HG03175 (cell line): ENCODE data around the gene TMEM221.

Experiments used
- ATAC-seq: cut with Tn5 transposase; IDR thresholded peaks from one replicate; pipeline ENCODE4 v1.9.1; 2021; ENCODE audit warnings: mild to moderate bottlenecking, moderate library complexity; ENCODE audit not compliant: unreplicated experiment

TMEM221 gene

DNA sequence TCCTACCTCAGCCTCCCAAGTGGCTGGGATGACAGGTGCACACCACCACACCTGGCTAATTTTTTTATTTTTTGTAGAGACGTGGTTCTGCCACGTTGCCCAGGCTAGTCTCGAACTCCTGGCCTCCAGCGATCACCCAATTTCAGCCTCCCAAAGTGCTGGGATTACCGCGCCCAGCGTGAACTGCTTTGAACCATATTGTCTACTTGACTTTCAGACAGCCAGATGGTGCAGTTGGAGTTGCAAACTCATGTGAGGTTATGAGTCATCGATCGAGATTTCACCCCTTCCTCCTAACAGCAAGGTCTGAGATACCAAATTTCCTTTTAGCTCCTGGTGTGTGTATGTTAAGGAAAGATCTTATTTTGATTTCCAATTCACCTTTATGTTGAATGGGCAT lies 24.6 kb upstream of the TMEM221 start:
- no peak for ATAC-seq

DNA sequence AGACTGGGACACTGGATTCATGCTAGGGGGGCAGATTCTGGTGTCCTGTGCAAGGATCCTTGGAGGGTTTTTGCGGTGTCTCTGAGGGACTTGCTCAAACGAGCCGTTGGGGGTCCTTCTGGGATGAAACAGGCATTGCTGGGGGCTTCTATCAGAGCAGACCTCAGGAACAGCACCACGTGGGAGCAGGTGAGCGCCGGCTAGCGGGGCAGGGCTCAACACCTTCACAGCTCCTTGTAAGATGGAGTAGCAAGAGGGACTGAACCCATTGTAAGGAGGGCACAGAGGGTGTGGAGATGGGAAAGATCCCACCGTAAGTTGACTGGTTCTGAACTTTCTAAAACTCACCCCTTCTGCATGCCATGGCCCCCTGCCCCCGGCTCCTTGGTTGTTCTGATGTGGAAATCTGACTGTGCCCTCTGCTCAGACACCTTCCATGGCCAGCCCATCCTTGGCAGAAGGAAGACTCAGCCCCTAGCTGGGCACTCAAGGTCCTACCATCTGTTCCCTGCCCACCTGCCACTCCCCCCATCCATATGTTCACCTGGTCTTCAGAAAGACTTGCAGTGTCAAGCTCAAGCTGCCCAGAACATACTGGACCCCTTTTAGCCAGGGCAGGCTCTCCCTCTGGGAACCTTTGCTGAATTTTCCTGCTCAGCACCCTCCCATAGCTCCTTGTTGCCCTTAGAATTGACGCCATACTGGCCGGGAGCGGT lies 23.1 kb upstream of the TMEM221 start:
- no peak for ATAC-seq

DNA sequence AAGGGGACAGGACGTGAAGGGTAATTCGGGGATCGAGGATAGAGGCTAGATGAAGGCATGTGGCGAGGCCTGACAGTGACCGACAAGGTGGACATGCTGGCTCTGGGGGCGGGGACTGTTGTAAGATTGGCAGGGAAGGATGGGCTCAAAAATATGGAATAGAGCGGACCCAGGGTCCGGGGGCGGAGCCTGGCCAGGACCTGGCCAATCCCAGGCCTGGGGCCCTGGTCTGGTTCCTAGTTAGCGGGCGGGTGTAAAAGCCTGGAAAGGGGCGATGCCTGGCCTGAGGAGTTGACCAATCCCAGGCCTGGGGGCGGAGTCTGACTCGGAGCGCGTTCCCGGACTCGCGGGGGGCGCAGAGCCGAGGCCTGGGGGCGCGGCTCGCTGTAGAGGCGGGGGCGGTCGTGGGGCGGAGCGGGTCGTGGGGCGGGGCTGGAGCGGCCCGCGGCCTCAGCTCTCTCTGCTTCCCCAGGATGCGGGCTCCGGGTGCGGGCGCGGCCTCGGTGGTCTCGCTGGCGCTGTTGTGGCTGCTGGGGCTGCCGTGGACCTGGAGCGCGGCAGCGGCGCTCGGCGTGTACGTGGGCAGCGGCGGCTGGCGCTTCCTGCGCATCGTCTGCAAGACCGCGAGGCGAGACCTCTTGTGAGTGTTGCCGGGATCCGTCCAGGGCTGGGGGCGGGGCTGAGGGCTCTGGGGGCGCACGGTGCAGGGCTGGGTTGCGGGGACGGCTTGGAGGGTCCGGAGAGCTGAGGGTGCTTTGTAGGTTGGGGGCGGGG lies 21.8 kb upstream of the TMEM221 start, which contains the start of gene SLC27A1:
Gene SLC27A1 (plus strand): TSS at position 457 of the 774 bp plus-strand sequence. CDS start 17 bp downstream, at position 474.
- ATAC-seq = peak; percentile 76

DNA sequence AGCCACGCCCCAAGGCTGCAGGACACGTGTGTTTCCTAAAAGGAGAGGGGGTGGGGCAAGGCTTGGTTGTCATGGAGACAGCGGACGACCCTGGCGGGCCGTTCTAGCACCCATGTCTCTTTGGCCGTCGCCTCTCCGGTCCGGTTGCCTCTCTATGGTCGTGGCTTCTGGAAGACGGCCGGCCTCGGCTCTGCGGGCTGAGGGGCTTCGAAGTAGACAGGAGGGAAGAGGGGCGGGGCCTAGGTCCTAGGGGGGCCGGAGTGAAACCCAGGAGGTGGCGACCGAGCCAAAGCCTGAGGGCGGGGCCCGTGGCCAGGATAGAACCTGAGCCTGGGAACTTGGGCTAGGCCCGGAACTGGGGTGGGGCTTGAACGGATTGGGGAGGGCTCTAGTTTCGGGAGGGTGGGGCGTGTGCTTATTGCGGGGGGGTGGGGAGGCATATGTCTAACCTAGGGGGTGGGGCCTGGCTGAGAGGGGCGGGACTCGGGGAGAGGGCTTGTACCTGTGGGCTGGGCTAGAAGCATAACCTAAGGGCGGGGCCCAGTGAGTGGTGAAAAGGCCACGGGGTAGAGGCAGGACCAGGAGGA lies 21.1 kb upstream of the TMEM221 start:
- ATAC-seq = peak; percentile 60

DNA sequence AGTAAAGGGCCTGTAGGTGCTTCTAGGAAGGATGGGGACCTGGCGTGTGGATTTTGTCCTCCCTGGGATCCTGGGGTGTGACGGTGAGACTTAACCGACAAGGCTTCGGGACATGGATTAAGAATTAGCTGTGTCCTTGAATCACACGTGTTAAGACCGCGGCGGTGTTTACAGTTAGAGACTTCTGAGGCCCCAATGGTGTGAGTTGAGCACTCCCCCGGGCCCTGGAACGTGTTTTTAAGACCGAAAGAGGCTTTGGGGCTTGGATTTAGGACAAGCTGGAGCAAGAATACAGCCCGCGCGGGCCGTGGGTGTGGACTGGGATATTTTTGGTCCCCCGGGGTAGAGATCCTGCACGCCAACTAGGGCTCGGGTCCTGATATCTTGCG lies 20.6 kb upstream of the TMEM221 start:
- no peak for ATAC-seq

DNA sequence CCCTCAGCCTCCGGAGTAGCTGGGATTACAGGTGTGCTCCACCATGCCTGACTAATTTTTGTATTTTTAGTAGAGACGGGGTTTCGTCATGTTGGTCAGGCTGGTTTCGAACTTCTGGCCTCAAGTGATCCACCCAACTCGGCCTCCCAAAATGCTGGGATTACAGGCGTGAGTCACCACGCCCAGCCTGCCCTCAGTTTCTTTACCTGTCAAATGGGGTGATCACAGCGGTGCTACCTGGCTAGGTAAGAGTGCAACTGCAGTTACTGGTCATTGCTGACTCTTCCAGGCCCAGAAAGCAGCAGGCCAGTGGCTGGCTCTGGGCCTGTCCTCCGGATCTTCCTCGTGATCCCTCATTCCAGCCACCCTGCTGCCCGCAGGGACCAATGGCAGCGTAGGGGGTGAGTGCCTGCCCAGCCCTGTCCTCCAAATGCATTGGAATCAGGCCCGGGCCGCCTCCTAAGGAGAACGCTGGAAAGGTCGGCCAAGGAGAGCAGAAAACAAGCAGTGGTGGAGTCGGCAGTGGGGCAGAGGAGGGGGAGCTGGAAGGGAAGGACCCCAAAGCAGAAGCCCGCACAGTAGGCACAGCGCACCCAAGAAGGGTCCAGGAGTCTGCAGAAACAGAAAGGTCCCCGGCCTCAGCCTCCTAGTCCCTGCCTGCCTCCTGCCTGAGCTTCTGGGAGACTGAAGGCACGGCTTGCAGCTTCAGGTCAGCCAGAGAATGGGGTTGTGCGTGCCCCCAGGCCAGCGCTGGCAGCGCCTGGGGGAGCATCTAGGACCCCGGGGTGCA lies 20.0 kb upstream of the TMEM221 start:
- ATAC-seq = no peak

DNA sequence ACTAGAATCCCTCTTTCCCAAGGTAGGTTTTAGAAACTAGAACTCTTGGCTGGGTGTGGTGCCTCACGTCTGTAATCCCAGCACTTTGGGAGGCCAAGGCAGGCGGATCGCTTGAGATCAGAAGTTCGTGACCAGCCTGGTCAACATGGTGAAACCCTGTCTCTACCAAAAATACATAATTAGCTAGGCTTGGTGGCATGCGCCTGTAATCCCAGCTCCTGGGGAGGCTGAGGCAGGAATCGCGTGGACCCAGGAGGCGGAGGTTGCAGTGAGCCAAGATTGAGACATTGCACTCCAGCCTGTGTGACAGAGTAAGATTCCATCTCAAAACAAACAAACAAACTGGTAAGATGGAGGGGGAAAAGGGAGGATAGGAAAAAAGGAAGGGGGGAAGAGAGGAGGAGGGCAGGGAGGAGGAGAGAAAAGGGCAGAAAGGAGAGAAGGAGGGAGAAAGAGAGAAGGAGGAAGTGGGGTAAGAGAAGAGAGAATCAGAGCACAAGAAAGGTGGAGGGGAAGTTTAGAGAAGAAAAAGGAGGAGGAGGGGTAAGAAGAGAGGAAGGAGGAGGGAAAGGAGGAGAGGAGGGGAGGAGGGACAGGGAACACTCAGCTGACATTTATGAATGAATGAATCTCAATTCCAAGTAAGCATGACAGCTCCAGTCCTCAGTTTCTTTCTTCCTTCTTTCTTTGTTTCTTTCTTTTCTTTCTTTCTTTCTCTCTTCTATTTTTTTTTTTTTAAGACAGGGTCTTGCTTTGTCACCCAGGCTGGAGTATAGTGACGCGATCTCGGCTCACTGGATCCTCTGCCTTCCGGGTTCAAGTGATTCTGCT lies 19.2 kb upstream of the TMEM221 start:
- ATAC-seq = no peak

DNA sequence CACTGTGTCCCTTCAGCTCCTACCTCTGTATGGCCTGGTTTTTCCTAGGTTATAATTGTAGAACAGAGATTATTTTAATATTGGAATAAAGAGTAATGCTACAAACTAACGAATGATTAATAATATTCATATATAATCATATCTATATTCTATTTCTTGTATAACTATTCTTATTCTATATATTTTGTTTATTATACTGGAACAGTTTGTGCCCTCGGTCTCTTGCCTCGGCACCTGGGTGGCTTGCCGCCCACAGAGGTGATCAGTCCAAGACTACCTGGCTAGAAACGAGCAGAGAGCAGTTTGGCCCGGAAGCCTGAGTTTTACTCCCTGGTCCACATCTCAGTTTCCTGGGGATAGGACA lies 18.0 kb upstream of the TMEM221 start:
- ATAC-seq = no peak

DNA sequence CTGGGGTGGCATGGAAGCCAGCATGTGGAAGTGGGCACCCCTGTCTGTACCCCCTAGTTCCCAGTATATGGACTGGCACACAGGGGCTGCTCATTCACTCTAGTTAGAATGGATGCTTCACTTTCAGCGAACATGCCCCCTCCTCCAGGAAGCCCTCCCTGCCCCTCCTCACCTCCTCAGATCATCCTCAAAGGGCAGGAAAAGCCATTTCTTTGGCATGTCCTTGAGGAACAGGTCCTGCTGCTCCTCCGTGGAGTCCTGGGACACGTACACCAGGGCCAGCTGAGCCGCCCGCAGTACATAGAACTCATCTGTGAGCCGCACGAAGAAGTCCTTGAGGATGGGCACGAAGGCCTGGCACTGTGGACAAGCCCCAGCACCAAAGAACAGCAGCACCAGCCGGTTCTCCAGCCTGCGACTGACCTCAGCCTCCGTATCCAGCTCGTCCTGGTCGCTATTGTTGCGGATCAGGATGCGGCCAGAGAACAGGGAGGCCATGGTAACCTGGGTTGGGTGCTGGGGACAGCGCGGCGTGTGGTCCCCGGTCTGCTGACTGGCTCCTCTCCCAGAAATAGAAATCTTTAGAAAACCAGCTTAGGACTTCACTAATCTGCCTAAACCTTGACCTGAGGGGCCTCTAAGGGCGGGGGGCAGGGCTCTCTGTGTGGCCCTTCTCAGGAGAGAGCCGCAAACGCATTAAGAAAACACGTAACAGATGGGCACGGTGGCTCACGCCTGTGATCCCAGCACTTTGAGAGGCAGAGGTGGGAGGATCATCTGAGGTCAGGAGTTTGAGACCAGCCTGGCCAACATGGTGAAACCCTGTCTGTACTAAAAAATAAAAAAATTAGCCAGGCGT lies 12.1 kb upstream of the TMEM221 start, which contains the start of gene NXNL1:
Gene NXNL1 (minus strand): TSS at position 555 of the 859 bp plus-strand sequence. CDS start 57 bp downstream, at position 498.
- no peak for ATAC-seq

DNA sequence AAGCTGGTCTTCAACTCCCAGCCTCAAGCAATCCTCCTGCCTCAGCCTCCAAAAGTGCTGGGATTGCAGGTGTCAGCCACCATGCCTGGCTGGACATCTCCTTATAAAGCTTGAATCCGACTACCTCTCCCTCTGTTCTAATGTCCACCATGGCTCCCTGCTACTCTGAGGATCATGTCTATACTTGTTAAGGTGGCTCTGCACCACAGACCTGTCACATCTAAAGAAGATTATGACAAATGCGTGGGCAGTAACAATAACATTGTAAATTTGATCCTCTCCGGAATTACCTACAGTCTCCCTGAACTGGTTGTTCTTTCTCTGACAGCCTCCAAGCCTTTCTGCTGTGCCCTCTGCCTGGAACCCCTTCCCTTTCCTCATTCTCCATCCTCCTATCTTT lies 10.5 kb upstream of the TMEM221 start:
- no peak for ATAC-seq

DNA sequence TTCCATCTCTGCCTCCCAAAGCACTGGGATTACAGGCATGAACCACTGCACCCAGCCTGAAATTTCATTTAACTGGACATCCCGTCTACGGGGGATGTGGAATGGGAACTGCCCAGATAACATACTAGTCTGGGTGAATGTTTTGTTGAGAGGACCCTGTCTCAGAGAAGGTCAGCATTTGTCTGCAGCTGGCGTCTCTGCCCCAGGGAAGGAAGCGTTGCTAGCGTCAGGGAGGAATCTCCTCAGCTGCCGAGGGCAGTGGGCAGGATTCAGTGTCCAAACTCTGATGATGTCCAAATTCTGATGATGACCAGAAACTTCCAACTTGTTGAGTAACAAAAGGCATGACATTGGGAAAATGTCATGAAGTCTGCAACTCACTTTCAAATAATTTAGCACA lies 9.1 kb upstream of the TMEM221 start:
- no peak for ATAC-seq

DNA sequence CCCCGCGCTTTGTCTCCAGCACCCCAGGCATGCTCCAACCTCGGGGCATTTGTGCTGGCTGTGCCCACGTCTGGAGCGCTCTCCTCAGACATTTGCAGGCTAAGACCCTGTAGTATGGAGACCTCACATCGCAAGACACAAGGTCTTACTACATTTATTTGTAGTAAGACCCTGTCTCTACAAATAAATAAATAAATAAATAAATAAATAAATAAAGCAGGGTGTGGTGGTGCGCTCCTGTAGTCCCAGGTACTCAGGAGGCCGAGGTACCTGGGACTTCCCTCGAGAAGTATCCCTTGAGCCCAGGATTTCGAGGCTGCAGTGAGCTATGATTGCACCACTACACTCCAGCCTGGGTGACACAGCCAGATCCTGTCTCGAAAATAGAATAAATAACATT lies 7.7 kb upstream of the TMEM221 start:
- no peak for ATAC-seq

DNA sequence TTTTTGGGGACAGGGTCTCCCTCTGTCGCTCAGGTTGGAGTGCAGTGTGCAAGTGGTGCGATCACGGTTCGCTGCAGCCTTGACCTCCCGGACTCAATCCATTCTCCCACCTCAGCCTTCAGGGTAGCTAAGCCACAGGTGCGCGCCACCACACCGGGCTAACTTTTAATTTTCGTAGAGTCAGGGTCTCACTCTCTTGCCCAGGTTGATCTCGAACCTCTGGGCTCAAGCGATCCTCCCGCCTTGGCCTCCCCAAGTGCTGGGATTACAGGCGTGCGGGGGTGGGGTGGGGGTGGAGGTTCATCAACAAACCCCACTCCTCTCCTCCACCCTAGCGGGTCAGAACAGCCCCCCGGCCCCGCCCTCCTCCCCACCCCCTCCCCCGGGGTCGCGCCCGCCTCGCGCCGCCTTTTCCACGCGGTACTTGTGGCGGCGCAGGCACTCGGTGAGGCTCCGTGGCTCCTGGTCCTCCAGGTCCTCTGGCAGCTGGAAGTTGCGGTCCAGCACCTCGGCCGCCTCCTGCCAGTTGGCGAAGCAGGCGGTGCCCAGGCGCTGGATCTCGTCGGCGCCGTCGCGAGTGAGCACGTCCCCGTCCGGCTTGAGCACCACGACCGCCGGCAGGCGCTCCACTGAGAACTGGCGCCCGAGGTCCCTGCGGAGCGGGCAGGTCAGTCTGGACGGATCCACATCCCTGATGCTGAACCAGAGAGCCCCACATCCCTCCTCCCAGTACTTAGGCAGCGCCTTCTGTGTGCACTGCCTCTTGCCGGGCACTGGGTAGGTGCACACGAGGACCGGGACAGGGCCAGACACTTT lies 7.0 kb upstream of the TMEM221 start:
- ATAC-seq = no peak

DNA sequence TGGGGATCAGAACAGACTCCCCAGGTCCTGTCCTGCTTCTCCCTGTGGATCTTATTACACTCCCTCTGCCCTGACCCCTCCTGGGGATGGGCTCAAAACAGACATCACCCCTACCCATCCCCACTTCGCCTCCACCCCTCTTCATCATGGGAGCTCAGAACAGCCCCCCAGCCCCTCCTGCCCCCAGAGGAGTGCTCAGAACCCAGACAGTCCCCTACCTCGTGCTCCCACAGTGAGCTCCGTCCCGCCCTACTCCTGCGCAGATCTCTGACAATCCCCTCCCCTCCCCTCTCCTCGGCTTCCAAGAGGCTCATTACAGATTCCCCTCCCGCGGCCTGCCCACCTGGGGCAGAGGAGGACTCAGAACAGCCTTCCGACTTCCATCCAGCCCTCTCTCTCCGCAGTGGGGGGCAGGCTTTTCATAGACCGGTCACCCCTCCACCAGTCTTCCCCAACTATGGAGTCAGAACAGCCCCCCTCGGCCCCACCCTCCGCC lies 6.2 kb upstream of the TMEM221 start:
- ATAC-seq = no peak

DNA sequence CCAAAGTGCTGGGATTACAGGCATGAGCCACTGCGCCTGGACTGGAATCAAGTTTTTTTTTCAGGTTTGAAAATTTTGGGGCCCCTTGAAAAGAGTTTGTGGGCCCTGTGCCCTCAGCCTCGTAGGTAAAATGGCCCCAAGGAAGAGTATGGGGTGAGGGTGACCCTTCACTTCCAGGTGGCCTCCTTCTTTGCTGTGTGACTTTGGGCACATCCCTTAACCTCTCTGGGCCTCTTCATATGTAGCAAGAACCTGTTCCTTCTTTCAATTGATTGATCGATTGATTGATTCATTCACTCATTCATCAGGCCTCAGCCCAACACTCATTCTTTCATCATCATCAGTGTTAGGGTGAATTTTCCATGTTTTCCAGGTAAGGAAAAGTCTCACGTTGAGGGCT lies 3.4 kb upstream of the TMEM221 start:
- no peak for ATAC-seq

DNA sequence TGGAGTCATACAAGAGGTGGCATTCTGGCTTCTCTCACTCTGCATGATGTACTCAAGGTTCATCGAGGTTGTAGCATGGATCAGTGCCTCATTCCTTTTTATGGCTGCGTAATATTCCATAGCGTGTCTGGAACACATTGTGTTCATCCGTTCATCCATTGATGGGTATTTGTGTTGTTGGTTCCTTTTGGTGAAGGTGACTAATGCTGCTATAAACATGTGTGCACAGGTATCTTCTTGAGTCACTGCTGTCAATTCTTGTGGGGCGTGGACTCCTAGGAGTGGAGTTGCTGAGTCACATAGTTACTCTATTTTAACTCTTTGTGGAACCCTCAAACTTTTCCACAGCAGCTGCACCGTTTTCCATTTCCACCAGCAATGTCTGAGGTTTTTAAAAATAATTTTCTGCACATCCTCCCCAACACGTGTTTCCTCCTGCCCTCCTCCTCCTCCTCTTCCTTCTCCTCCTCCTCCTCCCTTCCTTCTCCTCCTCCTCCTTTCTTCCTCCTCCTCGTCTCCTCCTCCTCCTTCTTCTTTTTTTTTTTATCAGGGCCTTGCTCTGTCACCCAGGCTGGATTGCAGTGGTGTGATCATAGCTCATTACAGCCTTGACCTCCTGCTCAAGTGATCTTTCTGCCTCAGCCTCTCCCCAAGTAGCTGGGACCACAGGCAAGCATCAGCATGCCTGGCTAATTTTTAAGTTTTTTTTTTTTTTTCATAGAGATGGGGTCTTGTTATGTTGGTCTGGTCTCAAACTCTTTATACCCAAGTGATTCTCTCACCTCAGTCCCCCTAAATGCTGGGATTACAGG lies 2.0 kb upstream of the TMEM221 start:
- ATAC-seq = no peak

DNA sequence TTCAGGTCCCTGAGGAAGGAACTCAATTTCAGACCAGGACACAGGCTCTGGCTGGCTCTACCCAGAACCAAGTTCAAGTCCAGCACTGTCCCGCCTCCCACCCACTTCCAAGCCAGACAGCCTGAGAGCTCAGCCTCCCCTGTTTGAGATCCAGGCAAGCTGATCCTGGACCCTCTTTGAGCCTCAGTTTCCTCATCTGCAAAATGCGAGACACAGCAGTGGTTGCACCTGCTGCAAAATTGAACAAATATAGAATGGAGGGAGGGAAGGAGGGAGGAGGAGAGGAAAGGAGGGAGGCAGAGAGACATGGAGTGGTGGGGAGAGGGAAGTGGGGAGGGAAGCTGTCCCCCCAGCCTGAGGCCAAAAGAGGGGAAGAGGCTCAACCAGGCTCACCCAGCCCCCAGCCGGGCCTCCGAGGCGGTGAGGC lies 751 bp downstream of the TMEM221 start:
- no peak for ATAC-seq
